ENCODE measurements around the gene GNG7. TPM values are rescaled to one million over a fixed set of nuclear protein-coding genes. Genes with fewer than 3 reads are reported as not detected.

GNG7 gene
- total RNA-seq, 2 donors from 2014 or later = 12.3 to 12.4 TPM

- Histone ChIP-seq H3K27me3 (ENCODE audit: control insufficient read depth, insufficient read depth, low read length, poor library complexity, severe bottlenecking) (no peaks in the 10 kb centered on the region), H3K4me1 (ENCODE audit: control insufficient read depth, insufficient read depth, low read length) (no peaks in the 10 kb centered on the region), H3K4me3 (ENCODE audit: low read length) (no peak overlapping the region), H3K9ac (ENCODE audit: extremely low read depth, low read length, poor library complexity, severe bottlenecking) (no peak overlapping the region), H3K9me3 (ENCODE audit: control insufficient read depth, low read length) (no peaks in the 10 kb centered on the region), H3K36me3 (ENCODE audit: control insufficient read depth, insufficient read depth, low read length) (no peaks in the 10 kb centered on the region), H3K27ac (ENCODE audit: low read depth, low read length) (no peak overlapping the region)
- H3K9me3 Mint-ChIP-seq = no peaks in the 10 kb centered on the region
- no peaks in the 10 kb centered on the region for H3K27me3 Mint-ChIP-seq (ENCODE audit: insufficient read depth)
- H3K4me3 Mint-ChIP-seq = no peak overlapping the region
- TF ChIP-seq CTCF (conservative IDR thresholded peaks at IDR 0.05) = no peak
- H3K27ac Mint-ChIP-seq = no peak overlapping the region
- no peak for DNase-seq
- H3K4me1 Mint-ChIP-seq = no peaks in the 10 kb centered on the region
- H3K36me3 Mint-ChIP-seq (ENCODE audit: low read depth) = no peaks in the 10 kb centered on the region
- WGBS, 2 experiments (ENCODE audit: insufficient coverage in 1 of 2, insufficient read length in 1 of 2) = 92 to 96% methylated on average over 6 of the region's 6 CpGs
These were observed 147.6 kb downstream of the GNG7 start for GRCh38 chr19:2554856-2555255.

DNA sequence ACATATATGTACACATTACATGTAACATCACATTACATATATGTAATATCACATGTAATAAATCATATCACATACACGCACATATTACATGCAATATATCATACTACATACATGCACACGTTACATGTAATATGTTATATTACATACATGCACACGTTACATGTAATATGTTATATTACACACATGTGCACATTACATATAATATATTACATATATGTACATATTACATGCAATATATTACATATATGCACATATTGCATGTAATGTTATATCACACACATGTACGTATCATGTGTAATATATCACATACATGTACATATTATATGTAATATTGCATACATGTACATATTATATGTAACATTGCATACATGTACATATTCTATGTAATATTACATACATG is 149.0 kb downstream of the GNG7 start:
- H3K9me3 Mint-ChIP-seq = peaks cover 8% of the 10 kb centered on the region
- H3K4me3 ChIP-seq (ENCODE audit: low read length) = no peak overlapping the region
- 86% methylated on average over 1 of the region's 4 CpGs; no CpG with 5 or more reads in 1 of the 2 experiments for WGBS, 2 experiments (ENCODE audit: insufficient coverage in 1 of 2, insufficient read length in 1 of 2)
- no peaks in the 10 kb centered on the region for H3K27me3 Mint-ChIP-seq (ENCODE audit: insufficient read depth)
- H3K4me1 ChIP-seq (ENCODE audit: control insufficient read depth, insufficient read depth, low read length) = no peaks in the 10 kb centered on the region
- TF ChIP-seq CTCF (conservative IDR thresholded peaks at IDR 0.05) = no peak
- H3K4me1 Mint-ChIP-seq = no peaks in the 10 kb centered on the region
- no peaks in the 10 kb centered on the region for H3K36me3 Mint-ChIP-seq (ENCODE audit: low read depth)
- no peaks in the 10 kb centered on the region for H3K27me3 ChIP-seq (ENCODE audit: control insufficient read depth, insufficient read depth, low read length, poor library complexity, severe bottlenecking)
- H3K9me3 ChIP-seq (ENCODE audit: control insufficient read depth, low read length) = no peaks in the 10 kb centered on the region
- H3K27ac Mint-ChIP-seq = no peak overlapping the region
- no peak overlapping the region for H3K9ac ChIP-seq (ENCODE audit: extremely low read depth, low read length, poor library complexity, severe bottlenecking)
- no peak overlapping the region for H3K27ac ChIP-seq (ENCODE audit: low read depth, low read length)
- DNase-seq = no peak
- H3K36me3 ChIP-seq (ENCODE audit: control insufficient read depth, insufficient read depth, low read length) = no peaks in the 10 kb centered on the region
- H3K4me3 Mint-ChIP-seq = no peak overlapping the region

GRCh38 chr19:2552859-2553258 is 149.6 kb downstream of the GNG7 start:
- no peak overlapping the region for H3K4me3 Mint-ChIP-seq
- no peak for TF ChIP-seq CTCF (conservative IDR thresholded peaks at IDR 0.05)

More at GRCh38 chr19:2552859-2553258, 149.6 kb downstream of the GNG7 start:
- Histone ChIP-seq H3K4me3 (ENCODE audit: low read length) (no peak overlapping the region), H3K27me3 (ENCODE audit: control insufficient read depth, insufficient read depth, low read length, poor library complexity, severe bottlenecking) (no peaks in the 10 kb centered on the region), H3K27ac (ENCODE audit: low read depth, low read length) (no peak overlapping the region), H3K9ac (ENCODE audit: extremely low read depth, low read length, poor library complexity, severe bottlenecking) (no peak overlapping the region), H3K36me3 (ENCODE audit: control insufficient read depth, insufficient read depth, low read length) (no peaks in the 10 kb centered on the region), H3K4me1 (ENCODE audit: control insufficient read depth, insufficient read depth, low read length) (no peaks in the 10 kb centered on the region), H3K9me3 (ENCODE audit: control insufficient read depth, low read length) (no peaks in the 10 kb centered on the region)
- Mint-ChIP-seq H3K9me3 (peaks cover 8% of the 10 kb centered on the region), H3K27ac (no peak overlapping the region), H3K27me3 (ENCODE audit: insufficient read depth) (no peaks in the 10 kb centered on the region), H3K36me3 (ENCODE audit: low read depth) (no peaks in the 10 kb centered on the region), H3K4me1 (no peaks in the 10 kb centered on the region)
- no peak for DNase-seq
- WGBS, 2 experiments (ENCODE audit: insufficient coverage in 1 of 2, insufficient read length in 1 of 2) = 91 to 93% methylated on average over 10 to 11 of the region's 11 CpGs
